Activated CD8-positive, alpha-beta memory T cell treated with anti-CD3 and anti-CD28 coated beads, Interleukin-2, amount 50 U/mL, for 24 hours (primary cell): ENCODE results near the gene WFDC10B.
"Not testable (repeated sequence)": the region's sequence is repeated elsewhere in the genome, so short reads cannot be mapped to it uniquely, and the experiment has no call there.

Experiments
- DNase-seq: peaks from one replicate; pipeline ENCODE4 v3.0.0-alpha.2; 2020; ENCODE audit errors: extremely low read depth

WFDC10B gene

GRCh38 chr20:45647441-45648050 is 57.3 kb downstream of the WFDC10B start:
- no peak for DNase-seq

- DNase-seq = no peak
Measured at GRCh38 chr20:45646875-45647274, 57.9 kb downstream of the WFDC10B start.

GRCh38 chr20:45645869-45646268 is 59.0 kb downstream of the WFDC10B start:
- not testable (repeated sequence) for DNase-seq

GRCh38 chr20:45641076-45641475 is 63.7 kb downstream of the WFDC10B start:
- not testable (repeated sequence) for DNase-seq

GRCh38 chr20:45639687-45640086 is 65.1 kb downstream of the WFDC10B start:
- DNase-seq = no peak

DNA sequence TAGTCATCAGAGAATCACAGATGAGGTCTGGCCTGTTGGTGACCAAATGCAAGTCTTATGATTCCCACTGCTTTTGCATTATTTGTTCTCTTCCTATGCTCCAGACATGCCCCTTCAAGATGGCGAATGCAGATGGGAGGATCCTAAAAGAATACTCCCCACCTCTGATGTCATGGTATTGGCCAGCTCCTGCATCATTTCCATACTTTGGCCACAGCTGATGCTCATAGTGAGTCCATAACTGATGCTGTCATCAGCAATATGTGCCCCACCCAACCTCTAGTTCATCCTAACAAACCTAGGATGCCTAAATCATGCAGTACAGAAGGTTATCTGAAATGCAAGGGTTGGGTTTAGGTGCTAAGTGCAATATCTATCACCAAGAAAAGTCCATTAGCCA is 68.3 kb downstream of the WFDC10B start:
- DNase-seq = no peak
